ENCODE measurements around the gene UBE2R2. TPM values are rescaled to one million over a fixed set of nuclear protein-coding genes. Genes with fewer than 3 reads are reported as not detected.
"Not testable (repeated sequence)": the region's sequence is repeated elsewhere in the genome, so short reads cannot be mapped to it uniquely, and the experiment has no call there.

Gene UBE2R2
- total and polyA plus RNA-seq, 2 of the 8 experiments (the other 6 are each of a cell fraction or from before 2014, with no cell fraction given) = 19.4 to 42.1 TPM

- H3K36me3 ChIP-seq (ENCODE audit: control insufficient read depth in 2 of 4, insufficient read depth in 4 of 4, low read length in 3 of 4); H2BK120ac ChIP-seq (replicated peaks; ENCODE audit: low read depth, low read length); H4K91ac ChIP-seq (replicated peaks; ENCODE audit: insufficient read length, low read length); H3K4me2 ChIP-seq (ENCODE audit: insufficient read depth in 1 of 2, low read depth in 2 of 2, low read length in 2 of 2); H3K79me1 ChIP-seq (ENCODE audit: low read depth, low read length); H3K14ac ChIP-seq (ENCODE audit: insufficient read length); H3K56ac ChIP-seq (replicated peaks; ENCODE audit: insufficient read length, low read depth, low read length); H4K20me1 ChIP-seq (replicated peaks in 1 of 2; ENCODE audit: control insufficient read depth in 1 of 2, insufficient read depth in 2 of 2, low read length in 2 of 2); H4K5ac ChIP-seq (ENCODE audit: insufficient read length, low read depth, low read length); H2BK12ac ChIP-seq (ENCODE audit: low read depth, low read length); H3K4me3 ChIP-seq (ENCODE audit: extremely low read depth in 1 of 4, insufficient read depth in 2 of 4, low read depth in 3 of 4, low read length in 4 of 4); H2AFZ ChIP-seq (ENCODE audit: low read length); H3K23me2 ChIP-seq (ENCODE audit: low read depth, low read length); H2BK15ac ChIP-seq (ENCODE audit: low read length); H3K18ac ChIP-seq (ENCODE audit: extremely low read depth, low read length); H2BK5ac ChIP-seq (ENCODE audit: low read depth, low read length); H2AK5ac ChIP-seq (ENCODE audit: low read depth, low read length); H4K8ac ChIP-seq (ENCODE audit: extremely low read depth, insufficient read depth, low read length); H3K9me3 ChIP-seq (ENCODE audit: insufficient read depth in 2 of 2, low read depth in 1 of 2, low read length in 1 of 2); H3K4ac ChIP-seq (replicated peaks; ENCODE audit: insufficient read length, low read depth, low read length); H3K27me3 ChIP-seq (replicated peaks in 1 of 4; ENCODE audit: control insufficient read depth in 3 of 4, extremely low read depth in 1 of 4, insufficient read depth in 3 of 4, low read length in 3 of 4); H3K79me2 ChIP-seq (ENCODE audit: control insufficient read depth in 1 of 2, insufficient read depth in 2 of 2, low read length in 2 of 2); H3K9ac ChIP-seq (replicated peaks in 1 of 4; ENCODE audit: extremely low read depth in 1 of 4, low read depth in 3 of 4, low read length in 3 of 4); POLR2A ChIA-PET (ENCODE audit: partially characterized antibody); DNase-seq (ENCODE audit: low read depth in 1 of 2, low spot score in 2 of 2); H3K4me1 ChIP-seq (replicated peaks in 1 of 4; ENCODE audit: control insufficient read depth in 3 of 4, insufficient read depth in 4 of 4, low read length in 3 of 4); H2BK20ac ChIP-seq (ENCODE audit: low read length); H3K23ac ChIP-seq (ENCODE audit: insufficient read length); H3K27ac ChIP-seq (ENCODE audit: low read depth, low read length); FAIRE-seq: not testable (repeated sequence)
- CTCF ChIA-PET (ENCODE audit: partially characterized antibody) = interaction anchor here (0.6 to 6.9 kb wide), 6 partner anchors 14 to 197 kb away, joined by 3 to 39 read pairs (median 4); no protein-coding TSS in a partner anchor
- WGBS, 2 experiments (ENCODE audit: extremely low coverage in 1 of 2, insufficient coverage in 1 of 2, insufficient read length in 1 of 2, insufficient replicate concordance in 2 of 2, low coverage in 1 of 2, low lambda C conversion rate in 2 of 2, missing lambda C conversion rate in 1 of 2) = 89% methylated on average over 1 of the region's 1 CpG; no CpG with 5 or more reads in 1 of the 2 experiments
Observed at GRCh38 chr9:33793496-33793895, 23.5 kb upstream of the UBE2R2 start.
